Uterus (tissue), 2 donors: ENCODE data around the gene KRIT1.

Experiments
- CTCF ChIP-seq, 4 experiments: fragments of 200-600 bp in 2 of 4; fragments of 450-650 bp in 2 of 4; sonication (generic) in 2 of 4; IDR thresholded peaks; one replicate each; pipeline ENCODE4 v1.5.1; 2016 to 2019; ENCODE audit warnings: antibody characterized with exemption in 4 of 4, mild to moderate bottlenecking in 2 of 4, moderate library complexity in 1 of 4
- POLR2A ChIP-seq, 2 donors: fragments of 450-650 bp; IDR thresholded peaks; one replicate each; pipeline ENCODE4 v1.6.1; 2016; ENCODE audit warnings: antibody characterized with exemption in 2 of 2, mild to moderate bottlenecking in 1 of 2, moderate library complexity in 1 of 2

GRCh38 chr7:92266415-92267241, 20.9 kb upstream of the KRIT1 start:
- no peak for TF ChIP-seq POLR2A (IDR thresholded peaks at IDR 0.05)
- no peak for TF ChIP-seq CTCF (IDR thresholded peaks at IDR 0.05)
